Tibial nerve (tissue), 4 donors: ENCODE measurements around the gene PLEKHA7.

ENCODE experiments used
- CTCF ChIP-seq, 5 experiments: fragments of 200-600 bp in 3 of 5; fragments of 450-650 bp in 2 of 5; sonication (generic) in 3 of 5; IDR thresholded peaks; one replicate each; pipeline ENCODE4 v1.5.1; 2016 to 2019; ENCODE audit warnings: antibody characterized with exemption in 5 of 5, mild to moderate bottlenecking in 3 of 5, moderate library complexity in 2 of 5
- EP300 ChIP-seq, 2 donors: sonication (generic); formaldehyde crosslinking; IDR thresholded peaks; one replicate each; pipeline ENCODE4 v1.6.1; 2017; ENCODE audit warnings: antibody characterized with exemption in 2 of 2, mild to moderate bottlenecking in 1 of 2
- POLR2A ChIP-seq, 2 donors: fragments of 450-650 bp; IDR thresholded peaks; one replicate each; pipeline ENCODE4 v1.6.1; 2017; ENCODE audit warnings: antibody characterized with exemption in 2 of 2, mild to moderate bottlenecking in 2 of 2, moderate library complexity in 2 of 2

GRCh38 chr11:16811136-16812020 is 202.8 kb downstream of the PLEKHA7 start:
- TF ChIP-seq CTCF (IDR thresholded peaks at IDR 0.05) (no peak), POLR2A (IDR thresholded peaks at IDR 0.05) (no peak), EP300 (IDR thresholded peaks at IDR 0.05) (no peak)
